SK-N-SH (cell line): ENCODE measurements around the gene TPD52L2. TPM values are rescaled to one million over a fixed set of nuclear protein-coding genes. Genes with fewer than 3 reads are reported as not detected.

Experiments used
- CTCF ChIA-PET: fragments of 300-600, 350-600 bp; formaldehyde crosslinking; extraction: SDS; loops from one replicate; lab custom pipeline; 2021; lab: Yijun Ruan, JAX
- POLR2A ChIA-PET: fragments of 350-600 bp; sonication (Branson Sonifier 250); formaldehyde crosslinking; extraction: SDS; loops from one replicate; lab custom pipeline; 2020; ENCODE audit warnings: antibody characterized with exemption, inconsistent platforms; lab: Yijun Ruan, JAX
- DNase-seq: peaks from one replicate; pipeline ENCODE4 v3.0.0; 2012
- H2AFZ ChIP-seq: fragments of 200-600 bp; sonication (generic); 2 replicates; pipeline ENCODE4 v1.8.1; 2016; ENCODE audit warnings: antibody characterized with exemption, mild to moderate bottlenecking, low read depth
- H3F3A ChIP-seq: fragments of 200-600 bp; sonication (generic); replicated peaks from 2 replicates; pipeline ENCODE3; 2016; ENCODE audit warnings: antibody characterized with exemption, mild to moderate bottlenecking; ENCODE audit not compliant: insufficient read depth
- H3K27ac ChIP-seq, 2 experiments: fragments of 200-500 bp in 1 of 2; fragments of 200-600 bp in 1 of 2; sonication (Bioruptor generic) in 1 of 2; sonication (generic), shearing (Covaris generic) in 1 of 2; 2 replicates each; pipeline versions ENCODE4 v1.5.1 to v1.6.1; 2014 to 2016; ENCODE audit warnings: low read depth in 2 of 2, inconsistent platforms in 1 of 2, low read length in 1 of 2, mild to moderate bottlenecking in 1 of 2, mixed read lengths in 1 of 2
- H3K27me3 ChIP-seq: fragments of 200-600 bp; sonication (generic), shearing (Covaris generic); 2 replicates; pipeline ENCODE4 v1.6.1; 2016; ENCODE audit warnings: mixed run types; ENCODE audit not compliant: insufficient read depth
- H3K36me3 ChIP-seq, 2 experiments: fragments of 200-500 bp in 1 of 2; fragments of 200-600 bp in 1 of 2; sonication (Bioruptor generic) in 1 of 2; sonication (generic) in 1 of 2; replicated peaks in 1 of 2; 2 replicates each; pipeline versions ENCODE3 to v1.5.1; 2014 to 2016; ENCODE audit warnings: low read length in 1 of 2, mild to moderate bottlenecking in 1 of 2; ENCODE audit not compliant: insufficient read depth in 2 of 2, control insufficient read depth in 1 of 2
- H3K4me1 ChIP-seq, 2 experiments: fragments of 200-500 bp in 1 of 2; fragments of 200-600 bp in 1 of 2; sonication (Bioruptor generic) in 1 of 2; sonication (generic), shearing (Covaris generic) in 1 of 2; 2 replicates each; pipeline versions ENCODE4 v1.5.1 to v1.6.1; 2014 to 2016; ENCODE audit warnings: low read depth in 1 of 2, low read length in 1 of 2, mixed run types in 1 of 2; ENCODE audit not compliant: insufficient read depth in 2 of 2, control insufficient read depth in 1 of 2
- H3K4me2 ChIP-seq: fragments of 200-600 bp; sonication (generic), shearing (Covaris generic); 2 replicates; pipeline ENCODE4 v1.6.1; 2017; ENCODE audit warnings: mixed run types
- H3K4me3 ChIP-seq, 2 experiments: fragments of 200-500 bp in 1 of 2; fragments of 200-600 bp in 1 of 2; sonication (Bioruptor generic) in 1 of 2; sonication (generic), shearing (Covaris generic) in 1 of 2; 2 replicates each; pipeline versions ENCODE4 v1.5.1 to v1.8.1; 2014 to 2016; ENCODE audit warnings: low read depth in 2 of 2, inconsistent platforms in 1 of 2, low read length in 1 of 2, mild to moderate bottlenecking in 1 of 2, mixed read lengths in 1 of 2, moderate library complexity in 1 of 2
- H3K79me2 ChIP-seq: fragments of 200-600 bp; sonication (generic); 2 replicates; pipeline ENCODE4 v1.8.1; 2017; ENCODE audit warnings: mild to moderate bottlenecking; ENCODE audit not compliant: insufficient read depth
- H3K9ac ChIP-seq: fragments of 200-600 bp; sonication (generic); 2 replicates; pipeline ENCODE4 v1.6.1; 2017; ENCODE audit warnings: mixed run types
- H3K9me2 ChIP-seq: fragments of 200-600 bp; sonication (generic); 2 replicates; pipeline ENCODE4 v1.6.1; 2017; ENCODE audit warnings: mixed run types
- H3K9me3 ChIP-seq: fragments of 200-600 bp; sonication (generic); 2 replicates; pipeline ENCODE4 v1.6.1; 2017; ENCODE audit warnings: mixed run types, mild to moderate bottlenecking, moderate library complexity
- H4K20me1 ChIP-seq: fragments of 200-600 bp; sonication (generic); 2 replicates; pipeline ENCODE4 v1.6.1; 2017; ENCODE audit warnings: mild to moderate bottlenecking, mixed run types; ENCODE audit not compliant: insufficient read depth
- CHD2 ChIP-seq: fragments of 150-350 bp; IDR thresholded peaks from 2 replicates; pipeline ENCODE4 v1.6.1; 2018; ENCODE audit warnings: low read length; ENCODE audit not compliant: partially characterized antibody
- CTCF ChIP-seq: fragments of 200-600 bp; sonication (generic); IDR thresholded peaks from 2 replicates; pipeline ENCODE4 v1.6.1; 2017; ENCODE audit warnings: antibody characterized with exemption, mild to moderate bottlenecking, moderate library complexity
- ELF1 ChIP-seq: IDR thresholded peaks from 2 replicates; pipeline ENCODE4 v1.4.0; 2012
- EP300 ChIP-seq, 2 experiments: IDR thresholded peaks; 2 replicates each; pipeline versions ENCODE4 v1.4.0 to v1.6.1; 2012; ENCODE audit warnings: borderline replicate concordance in 1 of 2, low read depth in 1 of 2, low read length in 1 of 2
- FOSL2 ChIP-seq: IDR thresholded peaks from 2 replicates; pipeline ENCODE4 v1.4.0; 2012; ENCODE audit warnings: low read depth, mild to moderate bottlenecking, moderate library complexity, borderline replicate concordance
- FOXJ3 ChIP-seq: sonication (generic); formaldehyde crosslinking; IDR thresholded peaks from 2 replicates; pipeline ENCODE4 v1.5.1; 2020; ENCODE audit warnings: mild to moderate bottlenecking, missing genetic modification reagents
- FOXM1 ChIP-seq: IDR thresholded peaks from 2 replicates; pipeline ENCODE4 v1.4.0; 2012; ENCODE audit warnings: low read depth, mild to moderate bottlenecking
- GATA2 ChIP-seq: sonication (generic); formaldehyde crosslinking; IDR thresholded peaks from 2 replicates; pipeline ENCODE4 v1.5.0; 2020; ENCODE audit warnings: mild to moderate bottlenecking, missing genetic modification reagents
- JUND ChIP-seq: IDR thresholded peaks from 2 replicates; pipeline ENCODE4 v1.4.0; 2012
- MEF2A ChIP-seq: IDR thresholded peaks from 2 replicates; pipeline ENCODE4 v1.4.0; 2012; ENCODE audit warnings: low read depth, borderline replicate concordance
- POLR2AphosphoS5 ChIP-seq: IDR thresholded peaks from 2 replicates; pipeline ENCODE4 v1.6.1; 2012; ENCODE audit warnings: low read depth, low read length
- RAD21 ChIP-seq: IDR thresholded peaks from 2 replicates; pipeline ENCODE4 v1.6.1; 2012; ENCODE audit warnings: mild to moderate bottlenecking, low read length
- RCOR1 ChIP-seq: fragments of 150-350 bp; IDR thresholded peaks from 2 replicates; pipeline ENCODE4 v1.6.1; 2017; ENCODE audit warnings: antibody characterized with exemption, low read length
- SIN3A ChIP-seq: IDR thresholded peaks from 2 replicates; pipeline ENCODE4 v1.6.1; 2012; ENCODE audit warnings: low read depth, mild to moderate bottlenecking, low read length, moderate library complexity, borderline replicate concordance
- SMC3 ChIP-seq: IDR thresholded peaks from 2 replicates; pipeline ENCODE4 v1.6.1; 2012; ENCODE audit warnings: low read depth, low read length, improper control_type of control experiment
- TAF1 ChIP-seq: IDR thresholded peaks from 2 replicates; pipeline ENCODE4 v1.6.1; 2012; ENCODE audit warnings: low read depth, mild to moderate bottlenecking, low read length, moderate library complexity, borderline replicate concordance
- USF1 ChIP-seq: IDR thresholded peaks from 2 replicates; pipeline ENCODE4 v1.4.0; 2012; ENCODE audit warnings: low read depth, borderline replicate concordance
- USF2 ChIP-seq: fragments of 150-350 bp; IDR thresholded peaks from 2 replicates; pipeline ENCODE4 v1.6.1; 2017; ENCODE audit warnings: antibody characterized with exemption, low read length, low read depth, borderline replicate concordance
- YY1 ChIP-seq: IDR thresholded peaks from 2 replicates; pipeline ENCODE4 v1.4.0; 2012; ENCODE audit warnings: low read depth, mild to moderate bottlenecking
- ZBTB33 ChIP-seq: IDR thresholded peaks from 2 replicates; pipeline ENCODE4 v1.4.0; 2012; ENCODE audit warnings: low read depth, borderline replicate concordance
- WGBS: methylation state at CpG from one replicate; pipeline ENCODE4 v1.1.6; 2017; ENCODE audit warnings: low lambda C conversion rate; 5-methylcytosine and 5-hydroxymethylcytosine counted together
- polyA plus RNA-seq, 3 experiments: library from polyadenylated mRNA; depleted of rRNA; stranded (reverse); fragments of >200 nt; gene quantifications; 2 replicates each; pipeline ENCODE4 v1.2.3, GENCODE V29; 2012

Gene TPD52L2
- polyA plus RNA-seq, 1 of the 3 experiments (the other 2 are of a cell fraction) = 137 TPM

- no peak overlapping the region for H2AFZ ChIP-seq
- H3K27ac ChIP-seq = no peak overlapping the region
- no peak overlapping the region for H3K9ac ChIP-seq
- no peak for TF ChIP-seq FOXJ3 (CRISPR knock-in tag)
- TF ChIP-seq JUND = no peak
- H3K9me2 ChIP-seq = no peaks in the 10 kb centered on the region
- no peak overlapping the region for H3K4me2 ChIP-seq
- peak; percentile 82 for DNase-seq
- H3K79me2 ChIP-seq = no peaks in the 10 kb centered on the region
- H3K36me3 ChIP-seq = no peaks in the 10 kb centered on the region
- POLR2A ChIA-PET = interaction anchor here (0.9 to 2.6 kb wide), 2 partner anchors 11 to 114 kb away, joined by 3 to 12 read pairs; partner anchors contain the start of gene TPD52L2
- WGBS = 81% methylated on average over 3 of the region's 17 CpGs
- no peaks in the 10 kb centered on the region for H3K27me3 ChIP-seq
- no peaks in the 10 kb centered on the region for H4K20me1 ChIP-seq
- H3F3A ChIP-seq = no peaks in the 10 kb centered on the region
- peaks cover 0 to 49% of the 10 kb centered on the region in 2 experiments; a peak in 1 of 4 replicates for H3K4me1 ChIP-seq
- H3K9me3 ChIP-seq = no peaks in the 10 kb centered on the region
- H3K4me3 ChIP-seq = no peak overlapping the region
- CTCF ChIA-PET = interaction anchor here (1.0 to 3.0 kb wide), 4 partner anchors 9 to 79 kb away, joined by 3 to 17 read pairs (median 10); partner anchors contain the start of gene TPD52L2
These were observed 10.9 kb upstream of the TPD52L2 start for GRCh38 chr20:63854069-63854765.

- Histone ChIP-seq H3K79me2 (no peaks in the 10 kb centered on the region), H4K20me1 (no peaks in the 10 kb centered on the region), H3F3A (no peaks in the 10 kb centered on the region), H3K27me3 (no peaks in the 10 kb centered on the region), H2AFZ (no peak overlapping the region), H3K4me2 (no peak overlapping the region), H3K36me3 (no peaks in the 10 kb centered on the region), H3K4me1 (peaks cover 0 to 52% of the 10 kb centered on the region in 2 experiments; a peak in 1 of 4 replicates), H3K4me3 (no peak overlapping the region; a peak in 1 of 4 replicates), H3K27ac (no peak overlapping the region), H3K9me2 (no peaks in the 10 kb centered on the region), H3K9ac (no peak overlapping the region), H3K9me3 (no peaks in the 10 kb centered on the region)
- CTCF ChIA-PET = interaction anchor here (1.0 to 3.0 kb wide), 4 partner anchors 8 to 80 kb away, joined by 3 to 17 read pairs (median 10); partner anchors contain the start of gene TPD52L2
- WGBS = 46% methylated on average over 22 of the region's 26 CpGs
- POLR2A ChIA-PET = interaction anchor here (0.9 to 2.6 kb wide), 2 partner anchors 10 to 114 kb away, joined by 3 to 12 read pairs; partner anchors contain the start of gene TPD52L2
- peak; percentile 68 for DNase-seq
- TF ChIP-seq MEF2A (no peak), ZBTB33 (no peak), EP300 (IDR thresholded peaks at IDR 0.05; ENCODE audit: borderline replicate concordance in 1 of 2, low read depth in 1 of 2, low read length in 1 of 2) (no peak), TAF1 (no peak), YY1 (no peak), CHD2 (no peak), CTCF (no peak), SMC3 (no peak), USF1 (no peak), RCOR1 (no peak), ELF1 (no peak), RAD21 (no peak), POLR2AphosphoS5 (no peak), FOSL2 (no peak), SIN3A (no peak), USF2 (no peak), FOXM1 (no peak), GATA2 (CRISPR knock-in tag) (no peak)
These were observed 10.2 kb upstream of the TPD52L2 start for GRCh38 chr20:63854766-63855362.
